ENCODE measurements around the gene NECAB3. TPM values are rescaled to one million over a fixed set of nuclear protein-coding genes. Genes with fewer than 3 reads are reported as not detected.
"Not testable (repeated sequence)": the region's sequence is repeated elsewhere in the genome, so short reads cannot be mapped to it uniquely, and the experiment has no call there.

The NECAB3 gene
- total RNA-seq, 4 donors from 2014 or later: 26.1 to 180 (median 94.5) TPM

GRCh38 chr20:33647603-33648395 lies 26.4 kb downstream of the NECAB3 start:
- in situ Hi-C loops (cut with MboI; ENCODE audit: low pct_ligation_motif_present in 1 of 4, low pct_unique_long_range_greater_than_20kb in 1 of 4, low sequenced_read_pairs in 3 of 4): no loop called here
- WGBS, 2 donors (ENCODE audit: low coverage in 1 of 2): 81 to 100% methylated on average over 4 to 11 of the region's 11 CpGs
- peaks cover 1 to 35% (median 8%) of the 10 kb centered on the region in 4 donors for H3K4me1 ChIP-seq
- H3K27me3 ChIP-seq: no peaks in the 10 kb centered on the region
- TF ChIP-seq, protein P1, sequence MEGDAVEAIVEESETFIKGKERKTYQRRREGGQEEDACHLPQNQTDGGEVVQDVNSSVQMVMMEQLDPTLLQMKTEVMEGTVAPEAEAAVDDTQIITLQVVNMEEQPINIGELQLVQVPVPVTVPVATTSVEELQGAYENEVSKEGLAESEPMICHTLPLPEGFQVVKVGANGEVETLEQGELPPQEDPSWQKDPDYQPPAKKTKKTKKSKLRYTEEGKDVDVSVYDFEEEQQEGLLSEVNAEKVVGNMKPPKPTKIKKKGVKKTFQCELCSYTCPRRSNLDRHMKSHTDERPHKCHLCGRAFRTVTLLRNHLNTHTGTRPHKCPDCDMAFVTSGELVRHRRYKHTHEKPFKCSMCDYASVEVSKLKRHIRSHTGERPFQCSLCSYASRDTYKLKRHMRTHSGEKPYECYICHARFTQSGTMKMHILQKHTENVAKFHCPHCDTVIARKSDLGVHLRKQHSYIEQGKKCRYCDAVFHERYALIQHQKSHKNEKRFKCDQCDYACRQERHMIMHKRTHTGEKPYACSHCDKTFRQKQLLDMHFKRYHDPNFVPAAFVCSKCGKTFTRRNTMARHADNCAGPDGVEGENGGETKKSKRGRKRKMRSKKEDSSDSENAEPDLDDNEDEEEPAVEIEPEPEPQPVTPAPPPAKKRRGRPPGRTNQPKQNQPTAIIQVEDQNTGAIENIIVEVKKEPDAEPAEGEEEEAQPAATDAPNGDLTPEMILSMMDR (IDR thresholded peaks at IDR 0.05): no peak
- no peak for TF ChIP-seq EP300 (IDR thresholded peaks at IDR 0.05; ENCODE audit: low read depth)
- TF ChIP-seq POLR2A (IDR thresholded peaks at IDR 0.05): no peak
- TF ChIP-seq POLR2AphosphoS5 (IDR thresholded peaks at IDR 0.05): no peak
- H3K4me3 ChIP-seq: no peak overlapping the region
- intact Hi-C loops (cut with DNase I; ENCODE audit: low total_unique reads): no loop called here
- H3K9me3 ChIP-seq: no peaks in the 10 kb centered on the region
- peak overlapping the region in 2 of 4 donors; percentile 1 to 5 for H3K27ac ChIP-seq
- DNase-seq: no peak
- H3K36me3 ChIP-seq: peaks cover 0 to 18% (median 0%) of the 10 kb centered on the region in 4 donors

- Histone ChIP-seq H3K4me1 (peaks cover 0 to 35% (median 7%) of the 10 kb centered on the region in 4 donors), H3K36me3 (peaks cover 0 to 18% (median 0%) of the 10 kb centered on the region in 4 donors), H3K27ac (peak overlapping the region in 1 of 4 donors; percentile 1)
- H3K27me3 ChIP-seq; H3K9me3 ChIP-seq; H3K4me3 ChIP-seq; DNase-seq; intact Hi-C loops (cut with DNase I; ENCODE audit: low total_unique reads); in situ Hi-C loops (cut with MboI; ENCODE audit: low pct_ligation_motif_present in 1 of 4, low pct_unique_long_range_greater_than_20kb in 1 of 4, low sequenced_read_pairs in 3 of 4): not testable (repeated sequence)
- WGBS, 2 donors (ENCODE audit: low coverage in 1 of 2): 84 to 97% methylated on average over 6 to 14 of the region's 14 CpGs
Observed at GRCh38 chr20:33646959-33647602, 27.1 kb downstream of the NECAB3 start.

- no peak for DNase-seq
- no peaks in the 10 kb centered on the region for H3K27me3 ChIP-seq
- WGBS, 2 donors (ENCODE audit: low coverage in 1 of 2): 94 to 100% methylated on average over 1 to 5 of the region's 5 CpGs
- H3K36me3 ChIP-seq: peaks cover 0 to 23% (median 3%) of the 10 kb centered on the region in 4 donors
- intact Hi-C loops (cut with DNase I; ENCODE audit: low total_unique reads) (no loop called here), in situ Hi-C loops (cut with MboI; ENCODE audit: low pct_ligation_motif_present in 1 of 4, low pct_unique_long_range_greater_than_20kb in 1 of 4, low sequenced_read_pairs in 3 of 4) (no loop called here)
- H3K4me1 ChIP-seq: peaks cover 0 to 35% (median 7%) of the 10 kb centered on the region in 4 donors
- H3K27ac ChIP-seq: no peak overlapping the region
- TF ChIP-seq POLR2AphosphoS5 (IDR thresholded peaks at IDR 0.05): no peak
- TF ChIP-seq EP300 (IDR thresholded peaks at IDR 0.05; ENCODE audit: low read depth): no peak
- TF ChIP-seq POLR2A (IDR thresholded peaks at IDR 0.05): no peak
- TF ChIP-seq, protein P1 (IDR thresholded peaks at IDR 0.05): no peak
- H3K9me3 ChIP-seq: no peaks in the 10 kb centered on the region
- H3K4me3 ChIP-seq: no peak overlapping the region
Observed at GRCh38 chr20:33646191-33646590, 28.0 kb downstream of the NECAB3 start.

- H3K27me3 ChIP-seq: no peaks in the 10 kb centered on the region
- in situ Hi-C loops (cut with MboI; ENCODE audit: low pct_ligation_motif_present in 1 of 4, low pct_unique_long_range_greater_than_20kb in 1 of 4, low sequenced_read_pairs in 3 of 4): no loop called here
- peaks cover 0 to 28% (median 5%) of the 10 kb centered on the region in 4 donors for H3K36me3 ChIP-seq
- intact Hi-C loops (cut with DNase I; ENCODE audit: low total_unique reads): loop anchor here (1.0 kb wide), 1 partner anchor 21 kb away; no protein-coding TSS in a partner anchor
- DNase-seq: no peak
- H3K4me3 ChIP-seq: no peak overlapping the region
- WGBS, 2 donors (ENCODE audit: low coverage in 1 of 2): 90 to 96% methylated on average over 2 of the region's 2 CpGs
- H3K27ac ChIP-seq: no peak overlapping the region
- TF ChIP-seq POLR2AphosphoS5 (IDR thresholded peaks at IDR 0.05): no peak
- TF ChIP-seq POLR2A (IDR thresholded peaks at IDR 0.05): no peak
- TF ChIP-seq, protein P1 (IDR thresholded peaks at IDR 0.05): no peak
- no peak for TF ChIP-seq EP300 (IDR thresholded peaks at IDR 0.05; ENCODE audit: low read depth)
- H3K4me1 ChIP-seq: peaks cover 0 to 27% (median 7%) of the 10 kb centered on the region in 4 donors
- H3K9me3 ChIP-seq: no peaks in the 10 kb centered on the region
Observed at GRCh38 chr20:33645396-33645795, 28.8 kb downstream of the NECAB3 start.

Data from transverse colon (tissue), 4 donors.